H1 (cell line): ENCODE results near the gene PIERCE2. TPM values are rescaled to one million over a fixed set of nuclear protein-coding genes. Genes with fewer than 3 reads are reported as not detected.
"Not testable (repeated sequence)": the region's sequence is repeated elsewhere in the genome, so short reads cannot be mapped to it uniquely, and the experiment has no call there.

Experiments used
- CTCF ChIA-PET: fragments of 300-600 bp; sonication (Branson Sonifier 250); formaldehyde crosslinking; loops from one replicate; lab custom pipeline; 2021; ENCODE audit not compliant: partially characterized antibody; lab: Charles Lee
- POLR2A ChIA-PET: fragments of 300-600 bp; sonication (Branson Sonifier 250); formaldehyde crosslinking; loops from one replicate; lab custom pipeline; 2021; ENCODE audit warnings: inconsistent platforms; ENCODE audit not compliant: partially characterized antibody; lab: Charles Lee
- DNase-seq, 2 experiments: peaks; one replicate each; pipeline versions ENCODE4 v3.0.0 to v3.0.0-alpha.2; 2010 to 2022; ENCODE audit warnings: low spot score in 2 of 2, low read depth in 1 of 2, mixed read lengths in 1 of 2
- FAIRE-seq: peaks from 2 replicates; lab custom pipeline; 2011; peaks lifted over from hg19 to GRCh38; lab: Jason Lieb, UNC
- H2AFZ ChIP-seq: 2 replicates; pipeline ENCODE4 v1.8.1; 2012; ENCODE audit warnings: low read length, inconsistent platforms
- H2AK5ac ChIP-seq: 2 replicates; pipeline ENCODE4 v1.6.1; 2013; ENCODE audit warnings: low read depth, low read length
- H2BK120ac ChIP-seq: replicated peaks from 2 replicates; pipeline ENCODE3; 2013; ENCODE audit warnings: low read depth, low read length, inconsistent platforms
- H2BK12ac ChIP-seq: 2 replicates; pipeline ENCODE4 v1.6.1; 2013; ENCODE audit warnings: low read depth, low read length
- H2BK15ac ChIP-seq: 2 replicates; pipeline ENCODE4 v1.6.1; 2013; ENCODE audit warnings: low read length
- H2BK20ac ChIP-seq: 2 replicates; pipeline ENCODE4 v1.6.1; 2013; ENCODE audit warnings: low read length
- H2BK5ac ChIP-seq: 2 replicates; pipeline ENCODE4 v1.6.1; 2013; ENCODE audit warnings: low read depth, low read length
- H3K14ac ChIP-seq: 2 replicates; pipeline ENCODE4 v1.6.1; 2013; ENCODE audit warnings: inconsistent platforms; ENCODE audit not compliant: insufficient read length
- H3K18ac ChIP-seq: 2 replicates; pipeline ENCODE4 v1.6.1; 2013; ENCODE audit warnings: low read length; ENCODE audit errors: extremely low read depth
- H3K23ac ChIP-seq: 2 replicates; pipeline ENCODE4 v1.6.1; 2013; ENCODE audit warnings: inconsistent platforms; ENCODE audit not compliant: insufficient read length
- H3K23me2 ChIP-seq: 2 replicates; pipeline ENCODE4 v1.6.1; 2013; ENCODE audit warnings: low read depth, low read length
- H3K27ac ChIP-seq: 2 replicates; pipeline ENCODE4 v1.6.1; 2011; ENCODE audit warnings: low read depth, low read length, inconsistent platforms
- H3K27me3 ChIP-seq, 4 experiments: replicated peaks in 1 of 4; 1 replicate in 1 of 4; 2 replicates in 3 of 4; pipeline versions ENCODE4 v1.6.1 to v1.8.1; 2011 to 2013; ENCODE audit warnings: low read length in 3 of 4, mild to moderate bottlenecking in 3 of 4, inconsistent platforms in 2 of 4, mixed read lengths in 2 of 4, moderate library complexity in 1 of 4; ENCODE audit not compliant: control insufficient read depth in 3 of 4, insufficient read depth in 3 of 4; ENCODE audit errors: extremely low read depth in 1 of 4
- H3K36me3 ChIP-seq, 4 experiments: 2 replicates each; pipeline versions ENCODE4 v1.6.1 to v1.8.1; 2011 to 2013; ENCODE audit warnings: mild to moderate bottlenecking in 4 of 4, low read length in 3 of 4, moderate library complexity in 2 of 4, control low read depth in 1 of 4, inconsistent platforms in 1 of 4; ENCODE audit not compliant: insufficient read depth in 4 of 4, control insufficient read depth in 2 of 4
- H3K4ac ChIP-seq: replicated peaks from 2 replicates; pipeline ENCODE3; 2013; ENCODE audit warnings: low read length, low read depth, mixed read lengths, inconsistent platforms; ENCODE audit not compliant: insufficient read length
- H3K4me1 ChIP-seq, 4 experiments: replicated peaks in 1 of 4; 1 replicate in 1 of 4; 2 replicates in 3 of 4; pipeline versions ENCODE4 v1.6.1 to v1.8.1; 2011 to 2013; ENCODE audit warnings: low read length in 3 of 4, inconsistent platforms in 2 of 4, mixed read lengths in 1 of 4; ENCODE audit not compliant: insufficient read depth in 4 of 4, control insufficient read depth in 3 of 4
- H3K4me2 ChIP-seq, 2 experiments: 2 replicates each; pipeline versions ENCODE4 v1.6.1 to v1.8.1; 2011 to 2013; ENCODE audit warnings: low read depth in 2 of 2, low read length in 2 of 2, control low read depth in 1 of 2, inconsistent platforms in 1 of 2, mild to moderate bottlenecking in 1 of 2; ENCODE audit not compliant: insufficient read depth in 1 of 2
- H3K4me3 ChIP-seq, 4 experiments: fragments of 200-600, 300-600 bp in 1 of 4; sonication (generic), shearing (Covaris generic), sonication (Bioruptor Twin) in 1 of 4; 2 replicates each; pipeline versions ENCODE4 v1.5.1 to v1.8.1; 2011 to 2016; ENCODE audit warnings: low read length in 4 of 4, low read depth in 3 of 4, control low read depth in 2 of 4, inconsistent platforms in 2 of 4, mild to moderate bottlenecking in 2 of 4, mixed read lengths in 1 of 4, moderate library complexity in 1 of 4; ENCODE audit not compliant: insufficient read depth in 2 of 4; ENCODE audit errors: extremely low read depth in 1 of 4
- H3K56ac ChIP-seq: replicated peaks from 2 replicates; pipeline ENCODE3; 2013; ENCODE audit warnings: low read depth, mild to moderate bottlenecking, mixed read lengths, low read length, inconsistent platforms; ENCODE audit not compliant: insufficient read length
- H3K79me1 ChIP-seq: 2 replicates; pipeline ENCODE4 v1.6.1; 2013; ENCODE audit warnings: low read depth, low read length, control low read depth
- H3K79me2 ChIP-seq, 2 experiments: 2 replicates each; pipeline versions ENCODE4 v1.6.1 to v1.8.1; 2012 to 2013; ENCODE audit warnings: low read length in 2 of 2, mild to moderate bottlenecking in 2 of 2, inconsistent platforms in 1 of 2; ENCODE audit not compliant: insufficient read depth in 2 of 2, control insufficient read depth in 1 of 2
- H3K9ac ChIP-seq, 4 experiments: replicated peaks in 1 of 4; 1 replicate in 1 of 4; 2 replicates in 3 of 4; pipeline versions ENCODE4 v1.6.1 to v1.8.1; 2011 to 2013; ENCODE audit warnings: low read depth in 3 of 4, low read length in 3 of 4, control low read depth in 2 of 4, mild to moderate bottlenecking in 2 of 4, moderate library complexity in 2 of 4, inconsistent platforms in 1 of 4; ENCODE audit errors: extremely low read depth in 1 of 4
- H3K9me3 ChIP-seq, 2 experiments: 2 replicates each; pipeline versions ENCODE4 v1.6.1 to v1.8.1; 2012 to 2013; ENCODE audit warnings: mild to moderate bottlenecking in 2 of 2, moderate library complexity in 2 of 2, control low read depth in 1 of 2, inconsistent platforms in 1 of 2, low read depth in 1 of 2, low read length in 1 of 2, mixed read lengths in 1 of 2; ENCODE audit not compliant: insufficient read depth in 2 of 2
- H4K20me1 ChIP-seq, 2 experiments: replicated peaks in 1 of 2; 2 replicates each; pipeline versions ENCODE3 to v1.8.1; 2011 to 2013; ENCODE audit warnings: inconsistent platforms in 2 of 2, low read length in 2 of 2, mild to moderate bottlenecking in 1 of 2; ENCODE audit not compliant: insufficient read depth in 2 of 2, control insufficient read depth in 1 of 2
- H4K5ac ChIP-seq: 2 replicates; pipeline ENCODE4 v1.6.1; 2013; ENCODE audit warnings: low read length, low read depth, mixed read lengths, inconsistent platforms; ENCODE audit not compliant: insufficient read length
- H4K8ac ChIP-seq: 2 replicates; pipeline ENCODE4 v1.8.0; 2013; ENCODE audit warnings: mild to moderate bottlenecking, moderate library complexity, low read length, inconsistent platforms; ENCODE audit not compliant: insufficient read depth; ENCODE audit errors: extremely low read depth
- H4K91ac ChIP-seq: replicated peaks from 2 replicates; pipeline ENCODE3; 2013; ENCODE audit warnings: low read length, mixed read lengths, inconsistent platforms; ENCODE audit not compliant: insufficient read length
- ASH2L ChIP-seq: fragments of 200-600, 300-600 bp; sonication (generic); IDR thresholded peaks from one replicate; pipeline ENCODE4 v1.7.1; 2017; ENCODE audit warnings: low read length
- WGBS, 2 experiments: shearing (Covaris generic) in 1 of 2; methylation state at CpG; one replicate each; pipeline versions ENCODE4 v1.1.6 to v1.1.7; 2013 to 2015; ENCODE audit warnings: low lambda C conversion rate in 2 of 2, mixed read lengths in 2 of 2, inconsistent platforms in 1 of 2, low coverage in 1 of 2, missing lambda C conversion rate in 1 of 2; ENCODE audit not compliant: insufficient replicate concordance in 2 of 2, insufficient coverage in 1 of 2, insufficient read length in 1 of 2; ENCODE audit errors: extremely low coverage in 1 of 2, missing lambda C conversion rate in 1 of 2; 5-methylcytosine and 5-hydroxymethylcytosine counted together
- polyA plus RNA-seq, 7 experiments: library from polyadenylated mRNA; depleted of rRNA in 3 of 7; stranded (reverse) in 5 of 7; unstranded in 2 of 7; fragments of >200 nt in 5 of 7; fragments of 200-250 nt in 2 of 7; gene quantifications; 1 replicate in 5 of 7; 2 replicates in 1 of 7; 4 replicates in 1 of 7; pipeline versions ENCODE4 v1.2.1 to v1.2.3, GENCODE V29; 2011 to 2013; ENCODE audit warnings: missing spikeins in 2 of 7, mixed read lengths in 2 of 7
- total RNA-seq: library from RNA; stranded (reverse); fragmentation: NEBNext Ultra II Directional; extraction: Animal tissue kit (Norgen Biotek cat#: 25700); gene quantifications from 2 replicates; pipeline ENCODE4 v1.2.1, GENCODE V29; 2021

PIERCE2 gene
- total and polyA plus RNA-seq, 2 of the 8 experiments (the other 6 are each of a cell fraction or from before 2014, with no cell fraction given): 1.9 to 2.7 TPM

DNA sequence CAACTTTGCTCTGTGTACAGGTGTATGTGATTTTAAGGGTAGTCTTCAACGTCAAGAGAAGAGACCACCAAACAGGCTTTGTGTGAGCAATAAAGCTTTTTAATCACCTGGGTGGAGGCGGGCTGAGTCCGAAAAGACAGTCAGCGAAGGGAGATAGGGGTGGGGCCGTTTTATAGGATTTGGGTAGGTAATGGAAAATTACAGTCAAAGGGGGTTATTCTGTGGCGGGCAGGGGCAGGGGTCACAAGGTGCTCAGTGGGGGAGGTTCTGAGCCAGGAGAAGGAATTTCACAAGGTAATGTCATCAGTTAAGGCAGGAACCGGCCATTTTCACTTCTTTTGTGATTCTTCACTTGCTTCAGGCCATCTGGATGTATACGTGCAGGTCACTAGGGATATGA lies 9.4 kb downstream of the PIERCE2 start:
- not testable (repeated sequence) for H2BK12ac ChIP-seq, H4K91ac ChIP-seq, H2AK5ac ChIP-seq, H3K14ac ChIP-seq, H3K4me2 ChIP-seq, H2BK15ac ChIP-seq, H2BK20ac ChIP-seq, H3K4me1 ChIP-seq, H3K79me1 ChIP-seq, H3K4me3 ChIP-seq, H2BK120ac ChIP-seq, H3K56ac ChIP-seq, H3K23ac ChIP-seq, H3K27me3 ChIP-seq, H3K4ac ChIP-seq, H2BK5ac ChIP-seq, H3K79me2 ChIP-seq, H3K9me3 ChIP-seq, H4K8ac ChIP-seq, H4K5ac ChIP-seq, H3K27ac ChIP-seq, H3K23me2 ChIP-seq, FAIRE-seq, H3K9ac ChIP-seq, H2AFZ ChIP-seq, H3K18ac ChIP-seq, H3K36me3 ChIP-seq, H4K20me1 ChIP-seq
- POLR2A ChIA-PET: interaction anchor here (1.2 kb wide), 1 partner anchor 220 kb away, joined by 4 read pairs; the partner anchor contains the start of gene RSL24D1
- TF ChIP-seq ASH2L: peak; percentile 40
- CTCF ChIA-PET: interaction anchor here (1.2 to 1.3 kb wide), 2 partner anchors 9 to 22 kb away, joined by 4 to 8 read pairs; partner anchors contain the start of genes CCPG1 and PIERCE2
- 62% methylated on average over 8 of the region's 8 CpGs; no CpG with 5 or more reads in 1 of the 2 experiments for WGBS, 2 experiments
- DNase-seq: peak in 1 of 2 experiments; percentile 46
